C4-2B (cell line): ENCODE data around the gene KLHDC4.

ENCODE experiments used
- H3K27ac ChIP-seq: fragments of 450-650 bp; 2 replicates; pipeline ENCODE4 v1.5.1; 2017
- CTCF ChIP-seq: fragments of 450-650 bp; conservative IDR thresholded peaks from 2 replicates; pipeline ENCODE4 v1.5.1; 2017; ENCODE audit warnings: mild to moderate bottlenecking
- ZFX ChIP-seq: fragments of 450-650 bp; IDR thresholded peaks from 2 replicates; pipeline ENCODE4 v1.6.1; 2017

Gene KLHDC4

GRCh38 chr16:87697792-87698191, 68.0 kb downstream of the KLHDC4 start:
- TF ChIP-seq ZFX (no peak), CTCF (no peak)

DNA sequence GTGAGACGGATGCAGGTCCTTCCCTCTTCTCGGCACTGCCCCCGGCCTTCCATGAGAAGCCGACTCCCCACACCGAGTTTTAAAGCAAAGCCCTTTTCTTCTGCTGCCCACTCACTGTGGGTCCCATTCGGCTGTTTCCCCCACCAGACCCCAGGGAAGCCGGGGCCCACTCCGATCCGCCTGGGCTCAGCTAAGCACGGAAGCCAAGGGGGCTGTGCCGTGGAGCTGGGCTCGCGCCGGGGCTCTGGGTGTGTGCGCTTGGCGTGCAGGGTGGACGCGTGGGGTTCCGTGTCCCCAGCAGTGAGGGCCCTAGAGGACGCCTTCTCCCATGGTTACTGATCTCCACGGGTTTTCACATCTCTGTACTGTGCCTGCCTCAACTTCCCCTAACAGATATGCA, 68.5 kb downstream of the KLHDC4 start:
- H3K27ac ChIP-seq = no peak overlapping the region
- TF ChIP-seq CTCF = no peak
- no peak for TF ChIP-seq ZFX

More at GRCh38 chr16:87697792-87698191, 68.0 kb downstream of the KLHDC4 start:
- H3K27ac ChIP-seq = no peak overlapping the region

GRCh38 chr16:87696726-87697125, 69.1 kb downstream of the KLHDC4 start:
- TF ChIP-seq ZFX (no peak), CTCF (no peak)
- H3K27ac ChIP-seq = no peak overlapping the region

DNA sequence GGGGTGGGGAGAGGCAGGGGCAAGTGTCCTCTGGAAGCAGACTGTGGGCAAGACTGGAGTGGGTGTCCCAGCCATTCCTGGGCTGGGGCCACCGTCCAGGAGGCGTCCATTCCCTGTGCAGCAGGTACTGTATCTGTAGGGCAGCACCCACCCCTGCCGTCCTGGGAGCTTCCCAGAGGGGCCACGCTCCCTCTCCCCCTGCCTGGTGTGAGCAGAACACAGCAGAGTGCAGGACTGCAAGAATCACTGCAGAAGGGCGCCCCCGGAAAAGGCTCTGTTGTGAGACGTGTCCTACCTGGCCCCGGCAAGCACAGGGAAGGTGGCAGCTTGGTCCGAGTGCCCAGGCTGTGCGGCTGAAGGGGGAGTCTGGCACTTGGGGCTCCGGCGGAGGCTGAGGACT, 70.3 kb downstream of the KLHDC4 start:
- TF ChIP-seq ZFX (no peak), CTCF (no peak)
- no peak overlapping the region for H3K27ac ChIP-seq

- H3K27ac ChIP-seq = no peak overlapping the region
- TF ChIP-seq ZFX (no peak), CTCF (no peak)
These were observed 71.2 kb downstream of the KLHDC4 start for GRCh38 chr16:87694441-87695125.

GRCh38 chr16:87693827-87694226, 72.0 kb downstream of the KLHDC4 start:
- TF ChIP-seq CTCF (no peak), ZFX (no peak)
- no peak overlapping the region for H3K27ac ChIP-seq

DNA sequence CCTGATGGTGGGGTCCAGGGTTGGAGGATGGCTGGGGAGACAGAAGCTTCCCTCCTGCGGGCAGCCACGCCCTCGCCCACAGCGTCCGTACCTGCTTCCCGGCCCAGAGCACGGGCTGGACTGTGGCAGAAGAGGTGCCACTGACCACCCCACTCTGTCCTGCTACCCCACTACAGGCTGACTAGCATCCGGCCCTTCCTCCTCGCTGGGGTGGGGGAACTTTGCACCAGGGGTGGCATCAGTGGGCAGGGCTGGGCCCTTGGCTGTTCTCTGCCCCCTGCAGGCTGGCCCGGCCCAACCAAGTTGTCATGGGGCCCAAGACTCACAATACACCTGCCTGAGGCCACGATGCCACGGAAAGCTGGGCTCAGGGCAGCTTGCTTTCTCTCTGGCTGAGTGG, 73.0 kb downstream of the KLHDC4 start:
- TF ChIP-seq ZFX = no peak
- TF ChIP-seq CTCF = no peak
- no peak overlapping the region for H3K27ac ChIP-seq
